AG09319 (cell line): Measurements from ENCODE around the gene MINDY2.
"Not testable (repeated sequence)": the region's sequence is repeated elsewhere in the genome, so short reads cannot be mapped to it uniquely, and the experiment has no call there.

Experiments
- DNase-seq: peaks from one replicate; pipeline ENCODE4 v3.0.0-alpha.2; 2010; ENCODE audit warnings: low read depth; ENCODE audit errors: extremely low read depth
- TF ChIP-seq, protein P1 (sequence below): IDR thresholded peaks from 2 replicates; pipeline ENCODE4 v1.5.1; 2011; ENCODE audit warnings: low read depth, mild to moderate bottlenecking, inconsistent platforms, low read length, moderate library complexity

MINDY2 gene

GRCh38 chr15:58839485-58839884 lies 68.4 kb downstream of the MINDY2 start:
- no peak for DNase-seq
- TF ChIP-seq, protein P1, sequence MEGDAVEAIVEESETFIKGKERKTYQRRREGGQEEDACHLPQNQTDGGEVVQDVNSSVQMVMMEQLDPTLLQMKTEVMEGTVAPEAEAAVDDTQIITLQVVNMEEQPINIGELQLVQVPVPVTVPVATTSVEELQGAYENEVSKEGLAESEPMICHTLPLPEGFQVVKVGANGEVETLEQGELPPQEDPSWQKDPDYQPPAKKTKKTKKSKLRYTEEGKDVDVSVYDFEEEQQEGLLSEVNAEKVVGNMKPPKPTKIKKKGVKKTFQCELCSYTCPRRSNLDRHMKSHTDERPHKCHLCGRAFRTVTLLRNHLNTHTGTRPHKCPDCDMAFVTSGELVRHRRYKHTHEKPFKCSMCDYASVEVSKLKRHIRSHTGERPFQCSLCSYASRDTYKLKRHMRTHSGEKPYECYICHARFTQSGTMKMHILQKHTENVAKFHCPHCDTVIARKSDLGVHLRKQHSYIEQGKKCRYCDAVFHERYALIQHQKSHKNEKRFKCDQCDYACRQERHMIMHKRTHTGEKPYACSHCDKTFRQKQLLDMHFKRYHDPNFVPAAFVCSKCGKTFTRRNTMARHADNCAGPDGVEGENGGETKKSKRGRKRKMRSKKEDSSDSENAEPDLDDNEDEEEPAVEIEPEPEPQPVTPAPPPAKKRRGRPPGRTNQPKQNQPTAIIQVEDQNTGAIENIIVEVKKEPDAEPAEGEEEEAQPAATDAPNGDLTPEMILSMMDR = no peak; the same call in 1 of the 2 replicates

- TF ChIP-seq, protein P1 = no peak
- peak; percentile 82 for DNase-seq
Measured at GRCh38 chr15:58840048-58840447, 68.9 kb downstream of the MINDY2 start.

DNA sequence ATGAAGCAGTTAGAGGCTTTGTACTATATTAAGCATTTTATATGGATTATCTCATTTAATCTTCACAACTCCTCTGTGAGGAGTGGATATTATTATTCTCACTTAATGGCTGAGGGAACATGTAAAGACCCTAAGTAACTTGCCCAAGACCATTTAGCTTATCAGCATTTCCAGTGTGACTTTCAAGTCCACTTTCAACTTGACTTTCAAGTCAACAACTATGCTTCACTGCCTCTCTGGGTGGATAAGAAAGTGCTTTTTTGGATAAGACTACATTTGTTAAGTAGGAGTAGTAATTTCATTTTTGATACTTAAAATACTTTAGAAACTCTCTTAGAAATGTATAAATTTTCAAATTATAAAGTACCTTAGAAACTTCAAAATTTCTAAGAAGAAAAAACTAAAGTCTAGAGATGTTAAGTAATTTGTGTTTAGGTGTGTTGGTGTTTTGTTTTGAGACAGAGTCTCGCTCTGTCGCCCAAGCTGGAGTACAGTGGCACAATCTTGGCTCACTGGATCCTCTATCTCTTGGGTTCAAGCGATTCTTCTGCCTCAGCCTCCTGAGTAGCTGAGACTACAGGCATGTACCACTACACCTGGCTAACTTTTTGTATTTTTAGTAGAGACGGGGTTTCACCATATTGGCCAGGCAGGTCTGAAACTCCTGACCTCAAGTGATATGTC lies 71.8 kb downstream of the MINDY2 start:
- no peak for DNase-seq
- TF ChIP-seq, protein P1 = no peak

DNA sequence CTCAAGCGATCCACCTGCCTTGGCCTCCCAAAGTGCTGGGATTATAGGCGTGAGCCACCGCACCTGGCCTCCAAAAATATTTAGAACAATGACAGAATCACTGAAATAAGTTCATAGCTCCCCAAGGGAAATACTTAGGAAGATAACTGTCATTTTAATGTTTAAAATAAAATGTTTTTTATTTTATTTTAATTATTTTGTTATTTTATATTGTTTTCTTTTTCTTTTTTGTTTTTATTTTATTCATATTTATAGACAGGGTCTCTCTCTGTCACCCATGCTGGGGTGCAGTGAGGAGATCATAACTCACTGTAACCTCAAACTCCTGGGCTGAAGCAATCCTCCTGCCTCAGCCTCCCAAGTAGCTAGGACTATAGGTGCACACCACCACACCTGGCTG lies 80.1 kb downstream of the MINDY2 start:
- DNase-seq = not testable (repeated sequence)

GRCh38 chr15:58852347-58852746 lies 81.2 kb downstream of the MINDY2 start:
- DNase-seq = no peak
- TF ChIP-seq, protein P1 = no peak; the same call in 1 of the 2 replicates

GRCh38 chr15:58854593-58854992 lies 83.5 kb downstream of the MINDY2 start:
- no peak for DNase-seq
- TF ChIP-seq, protein P1 = no peak

DNA sequence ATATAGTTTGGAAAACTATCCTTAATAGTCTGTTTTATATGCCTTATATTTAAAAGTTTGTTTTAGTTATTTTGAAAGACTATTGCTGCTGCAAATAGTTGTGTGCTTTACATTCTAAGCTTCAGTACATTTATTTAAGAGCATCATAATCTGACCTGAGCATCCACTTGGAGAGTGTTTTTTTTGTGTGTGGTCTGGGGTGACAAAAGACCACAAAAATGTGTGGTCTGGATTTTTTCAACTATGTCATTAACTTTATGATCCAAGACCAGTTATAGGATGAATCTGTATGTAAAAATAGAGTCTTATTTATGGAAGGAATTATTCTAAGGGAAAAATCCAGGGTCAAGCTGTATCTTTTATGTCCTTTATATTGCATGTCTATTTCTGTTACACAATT lies 85.0 kb downstream of the MINDY2 start:
- DNase-seq = no peak
- TF ChIP-seq, protein P1 = no peak

GRCh38 chr15:58856621-58857020 lies 85.5 kb downstream of the MINDY2 start:
- not testable (repeated sequence) for DNase-seq
